H1 (cell line): ENCODE results near the gene TRPC1. TPM values are rescaled to one million over a fixed set of nuclear protein-coding genes. Genes with fewer than 3 reads are reported as not detected.

ENCODE experiments used
- CTCF ChIA-PET: fragments of 300-600 bp; sonication (Branson Sonifier 250); formaldehyde crosslinking; loops from one replicate; lab custom pipeline; 2021; ENCODE audit not compliant: partially characterized antibody; lab: Charles Lee
- POLR2A ChIA-PET: fragments of 300-600 bp; sonication (Branson Sonifier 250); formaldehyde crosslinking; loops from one replicate; lab custom pipeline; 2021; ENCODE audit warnings: inconsistent platforms; ENCODE audit not compliant: partially characterized antibody; lab: Charles Lee
- DNase-seq, 2 experiments: peaks; one replicate each; pipeline versions ENCODE4 v3.0.0 to v3.0.0-alpha.2; 2010 to 2022; ENCODE audit warnings: low spot score in 2 of 2, low read depth in 1 of 2, mixed read lengths in 1 of 2
- FAIRE-seq: peaks from 2 replicates; lab custom pipeline; 2011; peaks lifted over from hg19 to GRCh38; lab: Jason Lieb, UNC
- H2AFZ ChIP-seq: 2 replicates; pipeline ENCODE4 v1.8.1; 2012; ENCODE audit warnings: low read length, inconsistent platforms
- H2AK5ac ChIP-seq: 2 replicates; pipeline ENCODE4 v1.6.1; 2013; ENCODE audit warnings: low read depth, low read length
- H2BK120ac ChIP-seq: replicated peaks from 2 replicates; pipeline ENCODE3; 2013; ENCODE audit warnings: low read depth, low read length, inconsistent platforms
- H2BK12ac ChIP-seq: 2 replicates; pipeline ENCODE4 v1.6.1; 2013; ENCODE audit warnings: low read depth, low read length
- H2BK15ac ChIP-seq: 2 replicates; pipeline ENCODE4 v1.6.1; 2013; ENCODE audit warnings: low read length
- H2BK20ac ChIP-seq: 2 replicates; pipeline ENCODE4 v1.6.1; 2013; ENCODE audit warnings: low read length
- H2BK5ac ChIP-seq: 2 replicates; pipeline ENCODE4 v1.6.1; 2013; ENCODE audit warnings: low read depth, low read length
- H3K14ac ChIP-seq: 2 replicates; pipeline ENCODE4 v1.6.1; 2013; ENCODE audit warnings: inconsistent platforms; ENCODE audit not compliant: insufficient read length
- H3K18ac ChIP-seq: 2 replicates; pipeline ENCODE4 v1.6.1; 2013; ENCODE audit warnings: low read length; ENCODE audit errors: extremely low read depth
- H3K23ac ChIP-seq: 2 replicates; pipeline ENCODE4 v1.6.1; 2013; ENCODE audit warnings: inconsistent platforms; ENCODE audit not compliant: insufficient read length
- H3K23me2 ChIP-seq: 2 replicates; pipeline ENCODE4 v1.6.1; 2013; ENCODE audit warnings: low read depth, low read length
- H3K27ac ChIP-seq: 2 replicates; pipeline ENCODE4 v1.6.1; 2011; ENCODE audit warnings: low read depth, low read length, inconsistent platforms
- H3K27me3 ChIP-seq, 4 experiments: replicated peaks in 1 of 4; 1 replicate in 1 of 4; 2 replicates in 3 of 4; pipeline versions ENCODE4 v1.6.1 to v1.8.1; 2011 to 2013; ENCODE audit warnings: low read length in 3 of 4, mild to moderate bottlenecking in 3 of 4, inconsistent platforms in 2 of 4, mixed read lengths in 2 of 4, moderate library complexity in 1 of 4; ENCODE audit not compliant: control insufficient read depth in 3 of 4, insufficient read depth in 3 of 4; ENCODE audit errors: extremely low read depth in 1 of 4
- H3K36me3 ChIP-seq, 4 experiments: 2 replicates each; pipeline versions ENCODE4 v1.6.1 to v1.8.1; 2011 to 2013; ENCODE audit warnings: mild to moderate bottlenecking in 4 of 4, low read length in 3 of 4, moderate library complexity in 2 of 4, control low read depth in 1 of 4, inconsistent platforms in 1 of 4; ENCODE audit not compliant: insufficient read depth in 4 of 4, control insufficient read depth in 2 of 4
- H3K4ac ChIP-seq: replicated peaks from 2 replicates; pipeline ENCODE3; 2013; ENCODE audit warnings: low read length, low read depth, mixed read lengths, inconsistent platforms; ENCODE audit not compliant: insufficient read length
- H3K4me1 ChIP-seq, 4 experiments: replicated peaks in 1 of 4; 1 replicate in 1 of 4; 2 replicates in 3 of 4; pipeline versions ENCODE4 v1.6.1 to v1.8.1; 2011 to 2013; ENCODE audit warnings: low read length in 3 of 4, inconsistent platforms in 2 of 4, mixed read lengths in 1 of 4; ENCODE audit not compliant: insufficient read depth in 4 of 4, control insufficient read depth in 3 of 4
- H3K4me2 ChIP-seq, 2 experiments: 2 replicates each; pipeline versions ENCODE4 v1.6.1 to v1.8.1; 2011 to 2013; ENCODE audit warnings: low read depth in 2 of 2, low read length in 2 of 2, control low read depth in 1 of 2, inconsistent platforms in 1 of 2, mild to moderate bottlenecking in 1 of 2; ENCODE audit not compliant: insufficient read depth in 1 of 2
- H3K4me3 ChIP-seq, 4 experiments: fragments of 200-600, 300-600 bp in 1 of 4; sonication (generic), shearing (Covaris generic), sonication (Bioruptor Twin) in 1 of 4; 2 replicates each; pipeline versions ENCODE4 v1.5.1 to v1.8.1; 2011 to 2016; ENCODE audit warnings: low read length in 4 of 4, low read depth in 3 of 4, control low read depth in 2 of 4, inconsistent platforms in 2 of 4, mild to moderate bottlenecking in 2 of 4, mixed read lengths in 1 of 4, moderate library complexity in 1 of 4; ENCODE audit not compliant: insufficient read depth in 2 of 4; ENCODE audit errors: extremely low read depth in 1 of 4
- H3K56ac ChIP-seq: replicated peaks from 2 replicates; pipeline ENCODE3; 2013; ENCODE audit warnings: low read depth, mild to moderate bottlenecking, mixed read lengths, low read length, inconsistent platforms; ENCODE audit not compliant: insufficient read length
- H3K79me1 ChIP-seq: 2 replicates; pipeline ENCODE4 v1.6.1; 2013; ENCODE audit warnings: low read depth, low read length, control low read depth
- H3K79me2 ChIP-seq, 2 experiments: 2 replicates each; pipeline versions ENCODE4 v1.6.1 to v1.8.1; 2012 to 2013; ENCODE audit warnings: low read length in 2 of 2, mild to moderate bottlenecking in 2 of 2, inconsistent platforms in 1 of 2; ENCODE audit not compliant: insufficient read depth in 2 of 2, control insufficient read depth in 1 of 2
- H3K9ac ChIP-seq, 4 experiments: replicated peaks in 1 of 4; 1 replicate in 1 of 4; 2 replicates in 3 of 4; pipeline versions ENCODE4 v1.6.1 to v1.8.1; 2011 to 2013; ENCODE audit warnings: low read depth in 3 of 4, low read length in 3 of 4, control low read depth in 2 of 4, mild to moderate bottlenecking in 2 of 4, moderate library complexity in 2 of 4, inconsistent platforms in 1 of 4; ENCODE audit errors: extremely low read depth in 1 of 4
- H3K9me3 ChIP-seq, 2 experiments: 2 replicates each; pipeline versions ENCODE4 v1.6.1 to v1.8.1; 2012 to 2013; ENCODE audit warnings: mild to moderate bottlenecking in 2 of 2, moderate library complexity in 2 of 2, control low read depth in 1 of 2, inconsistent platforms in 1 of 2, low read depth in 1 of 2, low read length in 1 of 2, mixed read lengths in 1 of 2; ENCODE audit not compliant: insufficient read depth in 2 of 2
- H4K20me1 ChIP-seq, 2 experiments: replicated peaks in 1 of 2; 2 replicates each; pipeline versions ENCODE3 to v1.8.1; 2011 to 2013; ENCODE audit warnings: inconsistent platforms in 2 of 2, low read length in 2 of 2, mild to moderate bottlenecking in 1 of 2; ENCODE audit not compliant: insufficient read depth in 2 of 2, control insufficient read depth in 1 of 2
- H4K5ac ChIP-seq: 2 replicates; pipeline ENCODE4 v1.6.1; 2013; ENCODE audit warnings: low read length, low read depth, mixed read lengths, inconsistent platforms; ENCODE audit not compliant: insufficient read length
- H4K8ac ChIP-seq: 2 replicates; pipeline ENCODE4 v1.8.0; 2013; ENCODE audit warnings: mild to moderate bottlenecking, moderate library complexity, low read length, inconsistent platforms; ENCODE audit not compliant: insufficient read depth; ENCODE audit errors: extremely low read depth
- H4K91ac ChIP-seq: replicated peaks from 2 replicates; pipeline ENCODE3; 2013; ENCODE audit warnings: low read length, mixed read lengths, inconsistent platforms; ENCODE audit not compliant: insufficient read length
- ATF3 ChIP-seq: IDR thresholded peaks from 2 replicates; pipeline ENCODE4 v1.6.1; 2011; ENCODE audit warnings: low read depth, mild to moderate bottlenecking, low read length; ENCODE audit not compliant: insufficient read depth
- CTBP2 ChIP-seq: IDR thresholded peaks from 2 replicates; pipeline ENCODE4 v1.7.0; 2011; ENCODE audit warnings: borderline replicate concordance, mild to moderate bottlenecking, moderate library complexity, mixed read lengths, low read length; ENCODE audit not compliant: insufficient read depth, insufficient read length
- EZH2 ChIP-seq: fragments of 200-600 bp; sonication (generic); IDR thresholded peaks from 2 replicates; pipeline ENCODE4 v1.7.1; 2012; ENCODE audit warnings: low read depth, mild to moderate bottlenecking, moderate library complexity, low read length, inconsistent platforms; ENCODE audit not compliant: severe bottlenecking
- KDM5A ChIP-seq: fragments of 200-600 bp; IDR thresholded peaks from 2 replicates; pipeline ENCODE4 v1.7.1; 2012; ENCODE audit warnings: mild to moderate bottlenecking, low read length, inconsistent platforms, mixed read lengths
- PHF8 ChIP-seq: fragments of 200-600 bp; sonication (generic); conservative IDR thresholded peaks from 2 replicates; pipeline ENCODE4 v1.7.1; 2012; ENCODE audit warnings: low read depth, mild to moderate bottlenecking, inconsistent platforms, low read length, moderate library complexity
- POU5F1 ChIP-seq: IDR thresholded peaks from 2 replicates; pipeline ENCODE4 v1.6.1; 2011; ENCODE audit warnings: low read depth, mild to moderate bottlenecking, low read length, moderate library complexity
- RAD21 ChIP-seq, 2 experiments: IDR thresholded peaks in 1 of 2; conservative IDR thresholded peaks in 1 of 2; 2 replicates each; pipeline ENCODE4 v1.6.1; 2011; ENCODE audit warnings: low read depth in 2 of 2, low read length in 2 of 2, improper control_type of control experiment in 1 of 2, inconsistent platforms in 1 of 2, mild to moderate bottlenecking in 1 of 2, moderate library complexity in 1 of 2
- RBBP5 ChIP-seq: IDR thresholded peaks from 2 replicates; pipeline ENCODE4 v1.7.1; 2012; ENCODE audit warnings: low read depth, mild to moderate bottlenecking, inconsistent platforms, low read length, moderate library complexity, borderline replicate concordance
- TBP ChIP-seq: IDR thresholded peaks from 2 replicates; pipeline ENCODE4 v1.6.1; 2011; ENCODE audit warnings: low read depth, low read length, improper control_type of control experiment
- ZNF274 ChIP-seq: IDR thresholded peaks from 2 replicates; pipeline ENCODE4 v1.7.0; 2012; ENCODE audit warnings: low read length, borderline replicate concordance; ENCODE audit errors: extremely low read depth
- WGBS, 2 experiments: shearing (Covaris generic) in 1 of 2; methylation state at CpG; one replicate each; pipeline versions ENCODE4 v1.1.6 to v1.1.7; 2013 to 2015; ENCODE audit warnings: low lambda C conversion rate in 2 of 2, mixed read lengths in 2 of 2, inconsistent platforms in 1 of 2, low coverage in 1 of 2, missing lambda C conversion rate in 1 of 2; ENCODE audit not compliant: insufficient replicate concordance in 2 of 2, insufficient coverage in 1 of 2, insufficient read length in 1 of 2; ENCODE audit errors: extremely low coverage in 1 of 2, missing lambda C conversion rate in 1 of 2; 5-methylcytosine and 5-hydroxymethylcytosine counted together
- polyA plus RNA-seq, 7 experiments: library from polyadenylated mRNA; depleted of rRNA in 3 of 7; stranded (reverse) in 5 of 7; unstranded in 2 of 7; fragments of >200 nt in 5 of 7; fragments of 200-250 nt in 2 of 7; gene quantifications; 1 replicate in 5 of 7; 2 replicates in 1 of 7; 4 replicates in 1 of 7; pipeline versions ENCODE4 v1.2.1 to v1.2.3, GENCODE V29; 2011 to 2013; ENCODE audit warnings: missing spikeins in 2 of 7, mixed read lengths in 2 of 7
- total RNA-seq: library from RNA; stranded (reverse); fragmentation: NEBNext Ultra II Directional; extraction: Animal tissue kit (Norgen Biotek cat#: 25700); gene quantifications from 2 replicates; pipeline ENCODE4 v1.2.1, GENCODE V29; 2021

TRPC1 gene
- total and polyA plus RNA-seq, 2 of the 8 experiments (the other 6 are each of a cell fraction or from before 2014, with no cell fraction given) = 22.6 to 23.1 TPM

DNA sequence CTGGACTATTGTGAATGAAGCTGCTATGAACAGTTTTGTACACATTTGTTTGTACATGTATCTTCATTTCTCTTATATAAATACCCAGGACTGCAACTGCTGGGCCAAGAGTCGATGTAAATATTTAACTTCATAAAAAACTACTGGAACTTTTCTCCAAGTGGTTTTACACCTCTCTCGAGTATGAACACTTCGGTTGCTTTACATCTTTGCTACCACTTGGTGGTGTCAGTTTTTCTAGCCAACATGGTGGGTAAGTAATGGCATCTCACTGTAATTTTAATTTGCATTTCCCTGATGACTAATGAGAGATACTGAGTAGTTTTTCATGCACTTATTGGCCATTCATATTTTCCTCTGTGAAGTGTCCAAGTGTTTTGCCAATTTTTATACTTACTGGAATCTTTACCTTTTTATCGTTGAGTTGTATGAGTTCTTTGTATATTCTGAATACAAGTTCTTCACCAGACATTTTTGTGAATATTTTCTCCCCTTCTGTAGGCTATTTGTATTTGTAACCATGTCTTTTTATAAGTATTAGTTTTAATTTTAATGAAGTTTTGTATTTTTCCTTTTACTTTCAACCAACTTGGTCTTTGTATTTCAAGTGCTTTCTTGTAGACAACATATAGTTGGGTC, 120.6 kb downstream of the TRPC1 start:
- Histone ChIP-seq H3K23me2 (no peaks in the 10 kb centered on the region), H3K4me2 (no peak overlapping the region), H2AFZ (no peak overlapping the region), H2BK5ac (no peak overlapping the region), H3K23ac (no peak overlapping the region), H3K18ac (no peak overlapping the region), H3K9ac (no peak overlapping the region), H4K20me1 (no peaks in the 10 kb centered on the region), H2BK20ac (no peak overlapping the region), H3K14ac (no peak overlapping the region), H4K91ac (no peak overlapping the region), H2AK5ac (no peak overlapping the region), H2BK120ac (no peak overlapping the region), H4K5ac (no peak overlapping the region), H3K9me3 (no peaks in the 10 kb centered on the region), H3K27me3 (no peaks in the 10 kb centered on the region), H3K27ac (no peak overlapping the region), H2BK12ac (no peak overlapping the region), H2BK15ac (no peak overlapping the region), H3K56ac (no peak overlapping the region), H4K8ac (no peak overlapping the region), H3K36me3 (peaks cover 0 to 6% (median 0%) of the 10 kb centered on the region in 4 experiments; a peak in 2 of 8 replicates), H3K79me1 (no peaks in the 10 kb centered on the region), H3K4me1 (no peaks in the 10 kb centered on the region), H3K4ac (no peak overlapping the region), H3K79me2 (no peaks in the 10 kb centered on the region), H3K4me3 (no peak overlapping the region)
- FAIRE-seq (peak; percentile 80), DNase-seq (no peak)
- WGBS, 2 experiments = 76% methylated on average over 4 of the region's 4 CpGs; no CpG with 5 or more reads in 1 of the 2 experiments
- ChIA-PET POLR2A (interaction anchor here (0.6 kb wide), 1 partner anchor 48 kb away, joined by 3 read pairs; no protein-coding TSS in a partner anchor), CTCF (interaction anchor here (0.6 to 3.2 kb wide), 19 partner anchors 9 to 1703 kb away, joined by 3 to 27 read pairs (median 4); no protein-coding TSS in a partner anchor)
- TF ChIP-seq EZH2 = no peak
- no peak for TF ChIP-seq KDM5A
- TF ChIP-seq PHF8 = no peak
- no peak for TF ChIP-seq CTBP2
- TF ChIP-seq ATF3 = no peak
- TF ChIP-seq TBP = no peak
- no peak for TF ChIP-seq RBBP5
- TF ChIP-seq RAD21 (IDR thresholded peaks at IDR 0.05 in 1 of 2, conservative IDR thresholded peaks at IDR 0.05 in 1 of 2; ENCODE audit: low read depth in 2 of 2, low read length in 2 of 2) = peak; percentile 44 to 59
- TF ChIP-seq POU5F1 = no peak
- TF ChIP-seq ZNF274 = no peak
